Epithelial cell of prostate (primary cell): ENCODE results near the gene IL11RA.

Experiments used
- DNase-seq: peaks from one replicate; pipeline ENCODE4 v3.0.0-alpha.2; 2011; ENCODE audit warnings: low read depth, low spot score
- H3K27ac ChIP-seq: fragments of 450-650 bp; 2 replicates; pipeline ENCODE4 v1.5.1; 2017; ENCODE audit warnings: mild to moderate bottlenecking

The IL11RA gene

GRCh38 chr9:34675869-34676268 is 23.9 kb downstream of the IL11RA start:
- no peak for DNase-seq
- no peak overlapping the region for H3K27ac ChIP-seq

GRCh38 chr9:34684145-34684544 is 32.2 kb downstream of the IL11RA start:
- no peak for DNase-seq

DNA sequence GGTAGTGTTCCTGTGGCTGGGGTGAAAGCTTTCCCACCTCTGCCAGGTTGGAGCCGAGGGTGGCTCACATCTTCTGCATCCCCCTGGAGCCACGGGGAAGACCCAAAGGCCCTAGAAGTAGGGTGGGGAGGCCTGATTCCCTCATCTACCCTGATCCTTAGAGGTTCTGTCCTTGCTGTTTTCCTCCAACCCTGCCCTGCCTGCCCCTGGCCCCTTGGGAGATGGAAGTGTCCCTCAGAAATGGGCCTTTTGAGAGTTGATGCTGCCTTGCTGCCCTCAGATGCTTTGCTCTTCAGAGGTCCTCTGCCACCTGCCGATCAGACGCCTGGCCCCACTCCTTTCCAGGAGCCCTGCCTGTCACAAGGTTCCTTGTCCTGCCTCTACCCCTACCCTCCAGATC is 32.8 kb downstream of the IL11RA start:
- H3K27ac ChIP-seq = no peak overlapping the region
- DNase-seq = no peak

More at GRCh38 chr9:34684145-34684544, 32.2 kb downstream of the IL11RA start:
- no peak overlapping the region for H3K27ac ChIP-seq

GRCh38 chr9:34685591-34685990 is 33.6 kb downstream of the IL11RA start:
- no peak overlapping the region for H3K27ac ChIP-seq
- no peak for DNase-seq

GRCh38 chr9:34686231-34686630 is 34.2 kb downstream of the IL11RA start:
- no peak for DNase-seq
- no peak overlapping the region for H3K27ac ChIP-seq

GRCh38 chr9:34686732-34687131 is 34.7 kb downstream of the IL11RA start:
- no peak for DNase-seq
- H3K27ac ChIP-seq = no peak overlapping the region

DNA sequence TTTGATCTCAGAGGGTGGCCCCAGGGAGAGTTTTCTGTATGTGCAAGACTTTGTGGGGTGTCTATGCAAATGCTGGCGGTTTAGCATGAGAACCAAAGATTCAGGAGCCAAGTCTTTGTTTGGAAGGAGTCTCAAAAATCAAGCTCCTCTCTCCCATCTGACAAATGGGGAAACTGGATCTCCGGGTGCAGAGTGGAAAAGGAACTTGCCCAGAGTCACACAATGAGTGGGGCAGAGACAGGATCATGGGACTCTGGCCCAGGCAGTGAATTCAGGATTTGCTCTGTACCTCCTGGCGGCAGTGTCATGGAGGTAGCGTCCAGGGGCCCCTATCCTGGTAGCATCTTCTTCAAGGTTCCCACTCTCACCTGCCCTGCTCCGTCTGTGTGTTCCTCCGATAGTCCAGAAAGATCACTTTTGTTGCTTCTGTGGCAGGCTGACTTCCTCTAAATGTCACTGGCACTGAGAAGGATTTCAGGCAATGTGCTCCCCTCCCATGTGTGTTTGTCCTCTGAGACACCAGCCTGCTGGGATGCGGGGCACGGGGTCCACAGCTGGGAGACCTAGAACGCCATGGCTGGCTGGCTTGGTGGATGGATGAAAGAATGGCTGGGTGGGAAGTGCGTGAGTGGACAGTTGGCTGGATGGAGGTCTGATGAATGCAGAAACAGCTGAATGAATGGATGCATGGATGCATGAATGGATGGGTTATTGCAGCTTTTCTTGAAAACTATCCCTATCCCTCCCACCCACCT is 35.5 kb downstream of the IL11RA start:
- H3K27ac ChIP-seq = no peak overlapping the region
- no peak for DNase-seq

DNA sequence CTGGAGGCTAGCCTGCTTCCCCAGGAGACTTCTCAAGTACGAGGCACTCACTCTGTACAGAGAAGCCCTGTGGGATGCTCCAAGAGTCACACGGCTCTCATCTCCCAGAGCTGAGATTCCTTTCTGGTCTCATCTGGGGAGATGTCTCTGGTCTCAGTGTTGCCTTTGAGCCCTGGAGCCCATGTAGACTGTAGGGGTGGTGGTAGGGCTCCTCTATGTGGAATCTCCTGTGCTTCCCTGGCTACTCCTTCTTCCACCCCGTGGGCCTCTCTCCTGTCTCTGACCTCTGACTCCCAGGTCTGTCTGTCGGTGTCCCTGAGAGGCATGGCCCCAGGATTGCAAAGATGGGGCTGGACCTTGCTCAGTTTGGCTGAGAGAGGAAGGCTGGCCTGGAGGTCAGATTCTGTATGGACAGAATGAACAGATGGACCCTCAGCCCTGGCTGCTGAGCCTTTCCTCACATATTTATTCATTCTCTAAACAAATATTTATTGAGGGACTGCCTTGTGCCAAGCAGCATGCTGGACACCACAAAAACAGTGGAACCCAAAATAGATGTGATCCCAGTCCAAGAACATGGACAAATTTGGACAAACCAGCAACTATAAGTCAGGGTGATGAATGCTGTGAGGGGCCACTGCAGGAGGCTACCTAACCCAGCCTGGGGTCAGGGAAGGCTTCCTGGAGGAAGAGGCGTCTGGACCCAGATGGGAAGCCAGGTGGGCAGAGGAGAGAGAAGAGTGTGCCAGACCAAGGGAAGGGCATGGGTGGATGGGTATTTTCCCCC is 36.5 kb downstream of the IL11RA start:
- H3K27ac ChIP-seq = no peak overlapping the region
- DNase-seq = no peak

- H3K27ac ChIP-seq = no peak overlapping the region
- no peak for DNase-seq
These were observed 37.1 kb downstream of the IL11RA start for GRCh38 chr9:34689116-34689470.

- H3K27ac ChIP-seq = no peak overlapping the region
- DNase-seq = no peak
These were observed 37.5 kb downstream of the IL11RA start for GRCh38 chr9:34689512-34689911.

DNA sequence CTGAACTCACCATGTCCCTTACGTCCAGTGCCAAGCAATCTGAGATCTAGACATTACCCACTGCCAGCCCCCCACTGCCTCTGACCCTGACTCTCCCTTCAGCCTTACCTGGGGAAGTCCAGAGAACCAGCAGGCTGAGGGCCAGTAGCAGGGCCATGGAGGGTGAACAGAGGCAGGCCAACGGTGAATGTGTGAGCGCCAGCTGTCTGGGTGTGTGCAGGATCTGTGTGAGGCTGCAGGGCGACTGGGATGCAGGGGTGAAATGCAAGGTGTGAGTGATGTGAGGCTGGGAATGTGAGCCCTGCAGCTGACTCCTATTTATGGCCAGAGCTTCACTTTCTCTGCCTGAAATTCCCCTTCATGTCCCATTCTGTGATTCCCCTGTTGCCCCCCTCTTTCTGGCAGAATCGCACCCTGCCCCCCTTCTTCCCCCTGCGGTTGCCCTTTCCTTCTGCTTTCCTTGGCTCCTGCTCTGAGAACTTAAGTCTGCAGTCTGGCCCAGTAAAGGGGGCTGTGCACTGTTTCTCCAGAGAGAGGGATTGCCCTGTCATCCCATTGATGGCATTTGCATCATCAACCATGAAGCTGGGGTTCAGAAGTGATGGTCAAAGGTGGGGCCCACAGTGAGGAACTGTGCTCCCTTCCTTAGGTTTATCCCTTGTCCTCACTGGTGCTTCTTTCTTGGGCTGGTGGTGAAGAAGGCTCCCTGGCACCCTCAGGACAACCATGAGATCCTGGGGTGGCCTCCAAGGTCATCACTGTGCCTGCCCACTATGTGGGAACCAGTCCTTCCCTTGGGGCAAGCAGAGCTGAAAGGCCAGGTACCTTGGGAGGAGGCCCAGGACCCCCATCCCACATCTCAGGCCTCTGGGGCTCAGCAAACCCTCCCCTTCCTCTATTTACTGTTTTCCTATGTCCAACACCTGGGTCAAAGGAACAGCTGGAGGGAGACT is 39.3 kb downstream of the IL11RA start, which contains the start of gene CCL19:
TSS of gene CCL19 (minus strand) at position 294 of the 953 bp plus-strand sequence. CDS start at position 157, 137 bp downstream.
- H3K27ac ChIP-seq = no peak within 1 kb of the TSS
- DNase-seq = no peak

- H3K27ac ChIP-seq = no peak overlapping the region
- no peak for DNase-seq
These were observed 39.9 kb downstream of the IL11RA start for GRCh38 chr9:34691936-34692315.

- DNase-seq = no peak
- no peak overlapping the region for H3K27ac ChIP-seq
These were observed 41.6 kb downstream of the IL11RA start for GRCh38 chr9:34693560-34693959.

DNA sequence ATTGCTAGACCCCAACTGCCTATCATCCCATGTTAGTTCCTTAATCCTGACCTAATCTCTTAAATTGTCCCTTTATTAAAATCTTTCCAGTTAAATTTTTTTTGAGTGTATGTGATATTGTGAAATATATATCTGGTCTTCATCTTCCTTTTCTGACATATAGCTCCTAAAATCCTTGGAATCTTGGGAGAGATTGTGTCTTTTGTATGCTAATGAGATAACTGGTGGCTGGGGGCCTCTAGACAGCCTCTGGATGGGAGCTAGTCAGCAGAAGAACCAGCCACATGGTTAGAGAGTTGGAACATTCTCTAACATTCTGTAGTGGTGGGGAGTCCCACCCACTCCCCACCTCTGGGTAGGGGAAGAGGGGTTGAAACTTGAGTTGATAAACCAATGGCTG is 42.8 kb downstream of the IL11RA start:
- no peak for DNase-seq
- no peak overlapping the region for H3K27ac ChIP-seq

- peak overlapping the region; percentile 57 for H3K27ac ChIP-seq
- DNase-seq = no peak
These were observed 49.2 kb downstream of the IL11RA start for GRCh38 chr9:34701023-34701768.

DNA sequence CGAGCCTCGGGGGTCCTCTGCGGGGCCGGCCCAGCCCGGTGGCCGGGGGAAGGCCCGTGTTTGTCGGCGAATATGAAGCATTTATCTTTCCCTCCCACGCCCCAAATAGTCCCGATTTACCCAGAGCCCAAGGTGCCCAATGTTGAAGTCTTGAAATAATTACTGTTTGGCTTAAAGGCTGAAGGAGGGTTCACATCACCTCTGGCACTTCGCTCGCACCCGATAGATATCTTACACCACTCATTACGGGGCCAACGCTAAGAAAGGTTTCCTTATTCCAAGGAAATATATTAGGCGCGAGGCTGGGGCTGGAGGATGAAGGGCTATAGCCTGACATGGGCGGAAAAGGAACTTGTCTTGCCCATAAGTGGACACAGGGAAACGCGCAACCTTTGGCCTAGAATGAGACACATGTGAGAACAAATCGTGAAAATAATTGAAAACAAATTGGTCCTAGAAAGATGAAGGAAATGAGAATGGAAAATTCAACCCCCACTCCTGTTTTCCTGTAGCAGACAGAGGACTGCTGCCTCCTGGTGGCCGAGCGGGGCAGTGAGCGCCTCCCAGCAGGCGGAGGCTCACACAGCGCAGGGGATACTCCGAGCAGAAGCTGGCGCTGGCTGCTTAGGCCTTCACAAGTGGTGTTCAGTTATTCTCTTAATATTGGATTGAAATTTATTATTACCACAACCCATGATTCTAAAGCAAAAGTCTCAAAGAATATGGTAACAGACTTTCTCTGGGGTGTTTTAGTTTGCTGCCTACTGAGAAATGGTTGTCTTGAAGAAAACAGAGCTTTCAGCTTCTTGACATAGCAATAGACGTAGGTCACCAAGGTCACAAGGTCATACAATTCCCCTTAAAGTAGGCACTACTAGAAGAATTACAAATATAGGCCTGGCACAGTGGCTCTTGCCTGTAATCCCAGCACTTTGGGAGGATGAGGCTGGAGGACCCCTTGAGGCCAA is 50.1 kb downstream of the IL11RA start:
- DNase-seq = no peak
- H3K27ac ChIP-seq = peak overlapping the region; percentile 57

GRCh38 chr9:34707130-34707529 is 55.1 kb downstream of the IL11RA start:
- H3K27ac ChIP-seq = no peak overlapping the region
- no peak for DNase-seq

DNA sequence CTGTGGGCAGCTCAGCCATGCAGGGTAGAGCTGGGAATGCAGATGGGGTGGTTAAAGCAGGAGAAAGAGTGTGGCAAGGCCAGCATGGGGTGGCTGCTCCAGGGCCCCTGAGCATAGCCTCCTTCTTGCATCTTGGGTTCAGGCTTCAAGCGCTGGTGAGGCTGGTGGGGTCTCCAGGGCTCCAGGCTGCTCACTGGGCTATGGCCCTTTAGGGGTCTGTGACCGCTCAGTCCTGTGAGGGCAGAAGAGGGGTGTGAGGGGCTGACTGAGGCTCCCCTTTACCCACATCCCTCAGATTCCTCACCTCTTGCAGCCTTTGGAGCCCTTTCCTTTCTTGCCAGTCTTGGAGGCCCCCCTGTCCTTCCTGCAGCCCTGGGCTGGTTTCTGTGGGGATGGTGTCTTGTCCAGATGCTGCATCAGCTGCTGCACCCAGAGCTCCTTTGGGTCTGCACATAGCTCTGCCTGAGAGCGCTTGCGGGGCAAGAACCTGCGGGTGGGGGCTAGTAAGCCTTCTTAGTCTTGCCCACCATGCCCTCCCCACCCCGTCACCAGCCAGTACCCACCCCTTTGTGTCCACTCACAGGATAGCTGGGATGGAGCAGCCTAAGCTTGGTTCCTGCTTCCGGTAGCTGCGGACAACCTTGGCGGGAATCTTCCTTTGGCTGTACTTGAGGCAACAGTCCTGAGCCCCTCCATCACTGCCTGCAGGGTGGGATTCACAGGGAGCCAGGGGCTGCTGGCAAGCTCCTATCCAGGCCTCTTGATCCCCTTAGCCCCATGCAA is 57.4 kb downstream of the IL11RA start:
- no peak for DNase-seq
- no peak overlapping the region for H3K27ac ChIP-seq
